Activated T-cell treated with anti-CD3 and anti-CD28 coated beads for 24 hours (primary cell): ENCODE results near the gene GLIS2.
A peak's percentile ranks its signal among the peaks of the same experiment; 100 is the strongest.

ENCODE experiments used
- DNase-seq: peaks from one replicate; pipeline ENCODE4 v3.0.0-alpha.2; 2020; ENCODE audit warnings: low read depth

GLIS2 gene

GRCh38 chr16:4315186-4316107 lies at the start of gene GLIS2:
GLIS2 (plus strand) TSS chr16:4316067; CDS start chr16:4332281, 16,214 bp downstream.
- DNase-seq, result no peak

- DNase-seq, result no peak
Observed at GRCh38 chr16:4266372-4266771, 49.5 kb upstream of the GLIS2 start.

- no peak for DNase-seq
Observed at GRCh38 chr16:4270091-4270490, 45.8 kb upstream of the GLIS2 start.

GRCh38 chr16:4270595-4270994 lies 45.3 kb upstream of the GLIS2 start:
- DNase-seq, result no peak

- DNase-seq, result peak; percentile 84
Observed at GRCh38 chr16:4271176-4272113, 44.4 kb upstream of the GLIS2 start.

GRCh38 chr16:4272114-4272956 lies 43.5 kb upstream of the GLIS2 start:
- DNase-seq, result no peak

GRCh38 chr16:4273858-4274311 lies 42.0 kb upstream of the GLIS2 start:
- DNase-seq, result peak; percentile 40

- no peak for DNase-seq
Observed at GRCh38 chr16:4275861-4276260, 40.0 kb upstream of the GLIS2 start.

- DNase-seq, result no peak
Observed at GRCh38 chr16:4277987-4278513, 37.8 kb upstream of the GLIS2 start.

GRCh38 chr16:4280625-4281024 lies 35.2 kb upstream of the GLIS2 start:
- DNase-seq, result no peak

GRCh38 chr16:4283441-4283840 lies 32.4 kb upstream of the GLIS2 start:
- DNase-seq, result no peak

GRCh38 chr16:4283939-4284338 lies 31.9 kb upstream of the GLIS2 start:
- no peak for DNase-seq

GRCh38 chr16:4285167-4285566 lies 30.7 kb upstream of the GLIS2 start:
- DNase-seq, result no peak

GRCh38 chr16:4288148-4288921 lies 27.5 kb upstream of the GLIS2 start:
- peak; percentile 73 for DNase-seq

GRCh38 chr16:4290236-4290830 lies 25.5 kb upstream of the GLIS2 start:
- DNase-seq, result no peak

GRCh38 chr16:4291699-4292098 lies 24.2 kb upstream of the GLIS2 start:
- no peak for DNase-seq

- no peak for DNase-seq
Observed at GRCh38 chr16:4293181-4293716, 22.6 kb upstream of the GLIS2 start.

- DNase-seq, result no peak
Observed at GRCh38 chr16:4293822-4294457, 21.9 kb upstream of the GLIS2 start.

GRCh38 chr16:4295581-4295980 lies 20.3 kb upstream of the GLIS2 start:
- DNase-seq, result no peak
